Fibroblast of skin of right biceps (primary cell): ENCODE data around the gene CCDC82.

Experiments used
- DNase-seq: peaks from one replicate; pipeline ENCODE4 v3.0.0-alpha.2; 2013

CCDC82 gene

GRCh38 chr11:96358321-96358720, 31.4 kb downstream of the CCDC82 start:
- DNase-seq, result no peak

DNA sequence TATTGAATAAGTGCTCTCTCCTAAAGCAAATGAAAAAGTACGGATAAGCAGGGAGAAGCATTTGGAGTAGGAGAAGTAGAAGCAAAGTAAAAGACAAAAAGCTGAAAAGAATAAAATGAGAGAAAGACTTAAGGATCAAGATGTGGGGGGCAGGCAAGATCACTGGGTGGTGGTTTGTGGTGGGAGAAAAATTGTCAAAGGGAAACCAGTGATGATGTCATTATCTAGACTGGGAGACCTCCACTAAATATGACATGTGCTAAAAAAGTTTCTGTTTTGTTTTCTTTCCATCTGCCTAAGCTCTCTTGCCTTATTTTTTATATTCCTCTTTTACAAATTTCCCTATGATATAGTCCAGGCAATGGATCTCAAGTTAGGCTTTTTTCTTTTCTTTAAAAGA, 31.9 kb downstream of the CCDC82 start:
- no peak for DNase-seq

DNA sequence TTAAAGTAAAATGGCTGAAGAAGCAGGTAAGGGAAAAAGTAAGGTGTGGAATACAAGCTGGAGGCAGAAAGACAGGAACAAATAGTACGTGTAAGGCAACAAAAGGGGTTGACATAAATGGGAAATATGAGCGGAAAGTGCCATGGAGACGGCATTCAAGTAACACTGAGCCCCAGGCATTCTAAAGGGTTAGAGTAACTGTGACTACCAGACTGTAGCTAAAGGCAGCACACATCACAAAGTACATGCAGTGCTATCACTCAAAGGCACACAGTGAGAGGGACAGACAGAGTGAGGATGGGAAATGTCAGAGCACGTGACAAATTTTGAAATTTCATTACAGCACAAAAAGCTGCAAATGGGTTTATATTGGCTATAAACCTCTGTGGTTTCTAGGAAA, 32.9 kb downstream of the CCDC82 start:
- DNase-seq, result no peak

DNA sequence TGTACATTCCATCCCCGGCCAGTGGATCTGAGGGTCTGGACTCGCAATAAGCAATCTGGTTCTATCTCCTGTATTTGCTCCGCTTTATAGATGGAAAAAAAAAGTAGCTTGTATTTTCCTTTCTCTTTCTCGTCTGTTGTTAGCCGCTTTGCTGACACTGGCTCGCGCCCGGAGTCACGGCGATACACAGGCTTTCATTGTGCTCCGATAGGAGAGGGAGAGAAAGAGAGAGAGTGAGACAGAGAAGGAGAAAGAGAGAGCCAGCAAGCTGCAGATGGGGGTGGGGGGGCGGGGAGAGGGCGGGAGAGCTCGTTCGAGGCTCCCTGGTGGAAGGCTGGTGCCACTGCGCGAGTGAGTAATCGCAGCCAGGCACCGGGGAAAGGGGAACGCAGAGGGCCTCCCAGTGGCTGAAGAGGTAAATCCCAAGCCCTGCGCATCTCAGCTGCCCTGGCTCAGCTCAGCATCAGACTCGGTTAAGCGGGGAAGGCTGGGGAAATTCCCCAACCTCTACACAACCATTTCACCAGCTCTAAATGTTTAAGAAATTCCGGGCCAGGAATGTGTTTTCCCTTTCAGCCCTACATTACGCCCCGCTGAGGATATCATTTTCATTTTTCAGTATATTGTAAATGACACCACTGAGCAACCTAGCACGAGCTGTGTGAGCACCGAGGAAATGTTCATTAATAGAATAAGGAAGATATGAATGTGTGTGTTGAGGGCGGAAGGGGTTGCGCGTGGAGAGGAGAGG, 46.6 kb downstream of the CCDC82 start, which contains the start of gene MAML2:
TSS of gene MAML2 (minus strand) at position 235 of the 751 bp plus-strand sequence. CDS start 1,300 bp downstream, outside the sequence.
- peak; percentile 94 for DNase-seq

DNA sequence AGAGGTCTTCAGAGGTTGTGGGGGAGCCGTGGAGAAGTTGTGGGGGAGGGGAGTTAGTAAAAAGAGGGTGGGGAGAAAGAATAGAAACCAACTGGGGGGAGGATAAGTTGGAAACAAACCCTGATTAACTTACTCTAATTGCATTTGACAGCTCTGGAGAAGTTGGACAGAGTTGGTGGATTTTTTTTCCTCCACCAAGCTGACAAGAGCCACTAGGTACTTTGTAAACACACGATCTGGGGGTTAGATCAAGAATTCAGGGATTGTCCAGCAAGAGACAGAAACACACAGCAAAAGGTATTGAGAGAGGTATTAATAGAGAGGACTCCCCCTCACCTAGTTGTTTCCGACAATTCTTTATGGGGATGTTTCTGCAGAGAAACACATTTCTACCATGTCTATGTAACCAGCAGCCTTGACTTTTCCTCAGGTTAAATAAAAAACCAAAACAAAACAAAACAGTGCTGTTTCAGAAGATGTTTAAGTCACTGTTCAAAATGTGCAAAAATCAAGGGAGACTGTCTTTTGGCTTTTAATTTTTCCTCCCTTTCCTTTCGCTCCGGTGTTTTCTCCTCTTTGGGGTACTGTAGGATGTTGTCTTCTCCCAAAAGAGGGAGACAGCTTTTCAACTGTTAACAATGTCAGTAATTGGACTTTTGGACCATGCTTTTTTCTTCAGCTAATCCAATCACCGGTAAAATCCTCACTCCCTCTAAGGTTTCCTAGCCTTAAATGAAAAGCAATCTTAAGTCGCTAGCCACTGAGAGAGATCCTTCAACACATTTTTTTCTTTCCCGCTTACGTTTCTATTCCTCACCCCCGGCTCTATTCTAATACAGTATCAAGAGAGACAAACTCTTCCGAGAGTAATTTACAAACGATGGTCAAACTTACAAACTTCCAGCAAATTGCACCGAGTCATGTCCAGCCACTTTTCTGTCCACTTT, 47.4 kb downstream of the CCDC82 start:
- no peak for DNase-seq

DNA sequence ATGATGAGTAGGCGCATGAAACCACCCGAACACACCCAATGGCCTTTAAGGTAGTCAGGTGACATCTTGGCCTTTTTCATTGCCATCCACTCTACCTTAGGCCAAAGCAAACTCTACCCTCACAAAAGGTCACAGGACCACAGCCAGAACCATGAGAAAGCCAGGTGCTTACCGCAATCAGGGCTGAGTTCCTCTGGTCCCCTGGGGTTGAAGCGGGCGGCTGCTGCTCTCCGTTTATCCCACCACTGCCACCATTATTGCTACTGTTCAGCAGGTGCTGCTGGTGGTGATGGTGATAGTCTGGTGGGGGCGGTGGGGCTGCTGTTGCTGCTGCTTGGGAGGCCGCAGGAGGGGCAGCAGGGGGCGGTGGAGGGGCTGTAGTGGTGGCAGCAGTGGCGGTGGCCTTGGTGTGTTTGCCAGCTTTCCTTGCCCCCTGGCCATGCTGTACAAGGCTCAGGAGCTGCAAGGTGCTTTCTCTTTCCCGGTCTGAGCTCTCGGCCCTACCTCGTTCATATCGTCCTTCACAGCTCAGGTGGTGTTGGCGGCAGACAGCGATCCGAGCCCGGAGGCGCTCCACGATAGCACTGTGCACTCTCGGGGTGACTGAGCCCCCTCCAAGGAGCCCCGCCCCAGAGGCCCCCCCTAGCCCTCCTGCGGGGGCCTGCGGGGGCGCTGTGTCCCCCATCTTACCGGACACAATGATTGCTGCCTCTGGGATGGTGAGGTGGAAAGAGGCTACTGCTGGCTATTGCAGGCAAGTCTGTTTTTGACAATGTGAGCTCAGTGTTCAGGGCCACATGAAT, 48.3 kb downstream of the CCDC82 start:
- no peak for DNase-seq

DNA sequence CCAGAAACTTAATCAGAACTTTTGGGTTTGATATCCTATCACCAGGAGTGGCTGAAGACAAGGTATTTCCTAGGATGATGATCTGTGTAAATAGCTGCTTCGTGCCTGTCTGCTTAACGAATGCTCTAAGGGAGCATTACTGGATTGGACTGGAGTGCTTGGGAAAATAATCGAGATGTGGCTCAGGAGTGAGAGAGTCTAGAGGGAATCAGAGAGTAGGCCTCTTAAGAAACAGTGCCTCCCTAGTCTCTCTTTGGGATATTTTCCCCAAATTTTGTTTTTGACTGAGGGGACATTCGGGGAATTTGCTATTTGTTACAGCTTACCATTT, 49.2 kb downstream of the CCDC82 start:
- DNase-seq, result no peak

DNA sequence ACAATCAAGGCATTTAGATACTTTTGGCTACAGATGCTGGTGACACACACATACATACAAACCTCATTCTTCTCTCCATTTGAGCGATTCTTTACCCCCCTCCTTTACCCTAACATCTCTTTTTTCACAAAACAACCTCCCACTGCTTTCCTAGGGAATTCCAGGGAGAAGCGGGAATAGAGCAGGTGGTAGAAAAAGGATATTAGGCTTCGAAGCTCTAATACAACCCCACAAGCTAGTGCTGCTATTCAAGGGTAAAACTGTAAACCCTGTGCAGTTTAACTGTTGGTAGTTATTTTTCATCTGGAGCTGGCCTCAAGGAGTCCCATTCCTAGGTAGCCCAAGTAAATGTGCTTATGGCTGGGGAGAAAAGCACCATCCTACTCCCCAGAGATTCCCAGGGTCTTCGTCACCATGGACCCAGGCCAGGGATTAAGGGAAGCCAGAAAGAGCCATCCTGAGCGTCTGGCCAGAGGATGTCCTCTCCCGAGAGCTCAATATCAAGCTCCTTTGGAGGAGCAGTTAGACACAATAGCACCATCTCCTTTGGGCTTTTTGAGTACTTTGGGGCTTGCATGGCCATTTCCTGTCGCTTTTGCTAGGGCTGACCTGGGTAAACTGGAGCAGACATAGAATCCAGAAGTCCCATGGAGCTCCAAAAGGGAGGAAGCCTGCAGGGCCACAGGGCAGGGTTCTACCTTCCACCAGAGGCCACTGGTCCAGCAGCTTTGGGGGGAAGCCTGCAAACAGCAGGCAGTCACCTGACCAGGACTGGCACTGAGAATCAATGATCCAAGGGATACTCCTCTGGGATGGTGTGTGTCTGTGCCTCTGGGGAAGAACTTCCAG, 49.8 kb downstream of the CCDC82 start:
- DNase-seq, result no peak

GRCh38 chr11:96338910-96339705, 50.6 kb downstream of the CCDC82 start:
- DNase-seq, result no peak

DNA sequence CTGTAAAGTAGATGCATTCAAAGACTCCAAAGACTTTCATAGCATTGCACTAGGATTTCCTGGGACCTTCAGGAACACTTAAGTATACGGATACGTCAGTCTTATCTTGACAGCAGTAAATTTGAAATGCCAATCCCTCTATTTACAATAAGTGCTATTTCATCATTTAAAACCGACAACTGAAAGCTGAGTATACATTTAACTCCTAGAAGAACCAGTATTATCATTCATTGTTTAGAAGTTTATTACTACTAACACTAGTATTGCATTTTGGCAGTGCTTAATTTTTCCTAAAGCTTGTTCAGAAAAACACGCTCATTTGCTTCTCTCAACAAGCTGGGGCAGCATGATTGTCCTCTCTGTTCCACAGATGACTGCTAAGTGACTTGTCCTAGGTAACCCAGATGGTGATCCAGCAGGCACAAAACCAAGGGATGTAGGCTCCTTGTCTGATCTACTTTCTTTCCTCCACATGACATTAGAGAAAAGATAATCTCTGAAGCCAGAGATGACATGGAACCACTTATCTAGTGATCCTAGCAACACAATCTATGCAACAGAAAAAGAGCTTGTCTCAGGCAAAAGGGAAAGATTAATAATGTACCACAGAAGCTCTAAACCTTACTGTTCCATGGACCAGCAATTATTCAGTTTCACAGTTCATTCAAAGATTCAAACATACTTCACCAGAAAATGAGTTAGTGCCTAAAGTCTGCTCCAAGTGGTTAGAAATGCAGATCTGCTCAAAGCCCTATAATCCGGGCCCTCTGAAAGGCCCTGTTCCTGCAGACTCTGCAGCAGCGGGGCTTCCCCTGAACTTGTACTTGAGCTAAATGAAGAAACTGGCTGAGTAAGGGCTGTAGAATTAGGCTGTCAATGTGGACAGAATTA, 51.9 kb downstream of the CCDC82 start:
- DNase-seq, result peak; percentile 52

DNA sequence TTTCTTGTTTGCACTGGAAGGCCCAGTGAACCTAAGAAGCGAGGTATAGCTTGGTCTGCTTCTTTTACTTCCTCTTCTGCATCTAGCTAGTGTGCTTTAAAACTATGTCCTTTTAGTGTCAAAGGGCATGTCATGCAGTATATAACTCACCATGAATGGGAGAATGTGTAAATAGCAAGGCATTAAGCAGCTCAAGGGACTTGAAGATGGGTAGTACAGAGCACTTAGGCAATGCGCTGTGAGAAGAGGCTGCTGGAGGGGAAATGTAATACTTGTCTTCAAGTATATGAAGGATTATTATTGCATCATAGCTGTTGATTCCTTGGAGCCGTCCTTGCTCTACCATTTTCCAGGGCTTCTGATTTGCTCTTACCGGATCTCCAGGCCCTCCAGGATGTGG, 54.3 kb downstream of the CCDC82 start:
- DNase-seq, result no peak

DNA sequence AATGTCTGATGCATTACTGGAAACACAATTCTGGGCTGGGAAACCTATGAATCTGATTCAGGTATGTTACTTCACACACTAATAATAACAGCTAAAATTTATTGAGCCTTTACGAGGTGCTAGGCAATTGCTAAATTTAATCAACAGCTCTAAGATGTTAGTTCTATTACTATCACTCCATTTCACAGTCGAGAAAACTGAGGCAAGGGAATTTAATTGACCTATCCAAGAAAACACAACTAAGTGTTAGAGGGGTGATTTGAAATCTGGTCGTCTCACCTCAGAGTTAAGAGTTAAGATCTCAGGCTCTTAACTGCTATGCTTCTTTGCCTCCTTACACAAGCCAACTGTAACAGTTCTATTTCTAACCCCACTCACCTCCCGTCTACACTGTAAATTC, 55.5 kb downstream of the CCDC82 start:
- no peak for DNase-seq

DNA sequence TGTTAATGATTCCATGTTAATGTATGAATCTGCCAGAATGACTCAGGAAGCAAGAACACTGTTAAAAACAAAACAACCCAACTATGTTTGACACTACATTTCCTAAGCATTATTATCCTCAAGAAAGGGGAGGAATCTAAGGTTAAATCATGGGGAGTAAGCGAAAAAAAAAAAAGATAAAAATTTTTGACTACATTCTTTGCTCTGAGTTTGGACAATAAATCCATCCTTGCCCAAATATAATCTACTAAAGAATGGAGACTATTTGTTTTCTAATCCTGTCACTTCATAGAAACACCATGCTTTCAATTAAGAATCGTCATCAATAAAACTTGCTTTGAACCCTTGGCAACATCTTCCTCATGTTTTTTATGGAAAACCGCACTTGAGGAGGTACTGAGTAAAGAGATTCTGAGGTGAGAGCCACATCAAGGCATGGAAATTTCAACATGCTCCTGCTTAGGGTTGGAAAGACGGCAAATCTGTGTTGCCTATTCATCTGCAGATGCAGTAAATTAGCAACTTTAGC, 56.5 kb downstream of the CCDC82 start:
- peak; percentile 86 for DNase-seq

GRCh38 chr11:96332126-96332771, 57.5 kb downstream of the CCDC82 start:
- DNase-seq, result no peak

- peak; percentile 53 for DNase-seq
Observed at GRCh38 chr11:96331699-96332116, 58.0 kb downstream of the CCDC82 start.

- DNase-seq, result no peak
Observed at GRCh38 chr11:96330511-96330859, 59.2 kb downstream of the CCDC82 start.

- peak; percentile 57 for DNase-seq
Observed at GRCh38 chr11:96329855-96330510, 59.7 kb downstream of the CCDC82 start.

GRCh38 chr11:96329419-96329818, 60.3 kb downstream of the CCDC82 start:
- DNase-seq, result no peak
